Measurements from ENCODE around the gene DPP4.

The DPP4 gene

DNA sequence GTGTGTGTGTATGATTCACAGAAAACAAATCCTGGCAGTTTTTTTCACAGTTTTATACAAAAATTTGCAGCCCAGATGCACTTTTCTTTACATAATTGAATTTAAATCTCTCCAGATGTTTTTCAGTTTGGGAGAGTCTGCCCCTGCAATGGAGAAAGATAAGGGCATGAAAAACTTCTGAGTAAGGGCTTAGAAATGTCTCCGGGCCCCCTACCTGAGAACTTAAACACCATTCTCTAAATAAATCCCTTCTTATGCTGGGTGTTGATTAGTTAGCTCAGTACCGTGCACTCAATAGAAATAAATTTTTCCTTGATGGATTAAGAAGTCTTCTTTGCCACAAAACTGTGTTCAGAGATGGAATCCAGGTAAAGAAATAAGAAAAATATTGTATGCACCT lies 64.5 kb downstream of the DPP4 start:
- no peak for TF ChIP-seq POLR2A (IDR thresholded peaks at IDR 0.05; ENCODE audit: low read depth, low read length)
- DNase-seq (ENCODE audit: insufficient read length, low spot score) (no peak), FAIRE-seq (no peak)

DNA sequence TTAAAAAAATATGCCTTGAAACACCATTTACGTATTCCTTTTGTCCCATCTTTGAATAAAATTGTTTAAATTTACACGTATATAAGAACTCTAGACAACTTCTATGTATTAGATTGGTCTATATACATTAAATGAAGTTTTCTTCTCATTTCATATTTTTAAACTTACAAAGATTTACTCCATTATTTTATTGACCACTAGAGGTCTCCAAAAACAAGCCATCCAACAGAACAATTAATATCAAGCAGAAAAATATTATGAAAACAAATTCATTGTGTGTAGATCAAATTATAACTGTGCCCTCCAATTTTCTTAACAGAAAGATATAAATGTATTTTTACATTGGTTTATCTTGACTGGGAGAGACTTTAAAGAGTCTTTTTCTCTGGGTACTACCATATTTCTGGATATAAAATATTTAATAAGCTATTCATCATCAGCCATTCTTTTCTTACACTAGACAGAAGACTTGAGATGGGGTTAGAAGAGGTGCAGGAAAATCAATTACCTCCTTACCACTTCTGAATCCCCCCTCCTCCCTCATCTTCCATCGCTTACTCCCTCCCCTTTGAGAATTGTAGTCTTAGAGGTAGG lies 66.5 kb downstream of the DPP4 start:
- FAIRE-seq = no peak
- DNase-seq (ENCODE audit: insufficient read length, low spot score) = no peak
- TF ChIP-seq POLR2A (IDR thresholded peaks at IDR 0.05; ENCODE audit: low read depth, low read length) = no peak

DNA sequence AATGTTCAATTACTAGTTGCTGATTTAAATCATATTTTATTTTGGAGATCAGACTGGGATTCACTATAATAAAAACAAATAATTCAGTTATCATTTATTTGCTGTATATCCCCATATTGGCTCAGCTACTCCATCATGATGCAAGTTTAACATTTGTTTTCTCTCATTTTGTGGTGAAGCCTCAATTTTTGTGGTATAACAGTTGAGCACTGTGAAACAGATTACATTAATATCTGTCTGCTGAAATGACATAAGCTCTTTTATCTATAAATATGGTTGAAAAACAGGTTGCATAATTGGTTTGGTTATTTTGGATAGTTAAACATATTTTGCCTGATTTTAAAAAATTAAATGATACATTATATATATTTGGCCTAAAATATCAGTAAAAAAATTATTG lies 67.7 kb downstream of the DPP4 start:
- no peak for FAIRE-seq
- TF ChIP-seq POLR2A (IDR thresholded peaks at IDR 0.05; ENCODE audit: low read depth, low read length) = no peak
- DNase-seq (ENCODE audit: insufficient read length, low spot score) = no peak

DNA sequence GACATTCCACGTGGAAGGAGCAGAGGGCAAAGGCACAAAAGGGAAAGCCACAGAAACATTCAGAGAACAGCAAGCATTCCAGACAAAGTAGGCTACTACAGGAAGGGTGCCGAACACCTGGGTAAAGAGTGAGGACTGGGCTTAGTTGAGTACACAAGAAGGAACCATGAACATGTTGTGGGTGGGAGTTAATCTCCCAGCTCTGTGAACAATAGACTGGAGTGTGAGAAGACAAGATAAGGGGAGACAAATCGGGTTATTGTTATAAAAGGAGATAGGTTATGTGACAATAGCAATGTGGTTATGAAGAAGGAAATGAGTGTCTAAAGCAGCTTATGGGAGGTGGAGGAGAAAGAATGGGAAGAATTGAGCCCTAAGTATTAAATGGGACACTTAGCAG lies 70.0 kb downstream of the DPP4 start:
- FAIRE-seq = no peak
- DNase-seq (ENCODE audit: insufficient read length, low spot score) = no peak
- no peak for TF ChIP-seq POLR2A (IDR thresholded peaks at IDR 0.05; ENCODE audit: low read depth, low read length)

DNA sequence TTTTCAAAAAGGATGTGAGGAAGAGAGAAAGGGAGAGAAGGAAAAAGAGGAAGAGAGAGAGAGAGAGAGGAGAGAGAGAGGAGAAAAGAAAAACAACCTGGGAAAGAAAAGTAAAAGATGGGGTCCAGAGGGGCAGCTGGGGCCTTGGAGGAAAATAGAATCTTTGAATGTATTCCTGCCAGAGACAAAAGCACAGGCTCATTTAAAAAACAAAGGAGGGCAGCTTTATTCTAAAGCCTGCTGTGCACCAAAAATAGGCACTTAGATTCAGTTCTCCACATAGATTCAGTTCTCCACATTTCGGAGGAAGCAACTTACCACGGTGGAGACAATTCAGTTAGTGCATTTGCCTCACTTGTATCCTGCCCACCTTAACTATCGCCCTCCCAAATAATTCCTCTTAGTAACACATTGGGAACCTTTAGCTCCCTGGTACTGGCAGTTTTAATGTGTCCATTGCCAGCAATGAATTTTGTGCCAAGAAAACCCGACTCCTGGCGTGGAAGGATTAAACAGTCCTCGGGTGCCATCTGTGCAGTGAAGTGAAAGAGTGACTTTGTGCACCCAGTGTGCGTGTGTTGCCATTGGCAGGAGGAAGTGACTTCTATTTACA lies 71.3 kb downstream of the DPP4 start:
- no peak for TF ChIP-seq POLR2A (IDR thresholded peaks at IDR 0.05; ENCODE audit: low read depth, low read length)
- FAIRE-seq (no peak), DNase-seq (ENCODE audit: insufficient read length, low spot score) (no peak)

DNA sequence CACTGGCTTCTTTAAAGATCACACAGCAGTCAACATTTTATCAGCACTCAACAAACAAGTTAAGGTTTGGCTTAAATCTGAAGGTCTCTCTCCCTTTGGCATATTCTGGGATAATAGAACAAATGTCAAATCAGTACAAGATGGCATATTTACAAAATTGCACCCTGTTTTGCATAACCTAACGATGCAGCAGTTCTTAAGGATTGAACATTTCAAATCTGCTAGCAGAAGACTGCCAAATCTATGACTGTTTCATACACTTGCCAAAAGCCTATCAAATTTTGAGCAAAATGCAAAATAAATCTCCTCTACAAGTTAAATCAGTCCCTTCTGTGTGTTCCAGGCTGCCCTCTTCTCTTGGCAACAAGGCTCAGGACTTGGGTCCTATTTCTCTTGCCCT lies 73.6 kb downstream of the DPP4 start:
- FAIRE-seq (no peak), DNase-seq (ENCODE audit: insufficient read length, low spot score) (no peak)
- TF ChIP-seq POLR2A (IDR thresholded peaks at IDR 0.05; ENCODE audit: low read depth, low read length) = no peak

DNA sequence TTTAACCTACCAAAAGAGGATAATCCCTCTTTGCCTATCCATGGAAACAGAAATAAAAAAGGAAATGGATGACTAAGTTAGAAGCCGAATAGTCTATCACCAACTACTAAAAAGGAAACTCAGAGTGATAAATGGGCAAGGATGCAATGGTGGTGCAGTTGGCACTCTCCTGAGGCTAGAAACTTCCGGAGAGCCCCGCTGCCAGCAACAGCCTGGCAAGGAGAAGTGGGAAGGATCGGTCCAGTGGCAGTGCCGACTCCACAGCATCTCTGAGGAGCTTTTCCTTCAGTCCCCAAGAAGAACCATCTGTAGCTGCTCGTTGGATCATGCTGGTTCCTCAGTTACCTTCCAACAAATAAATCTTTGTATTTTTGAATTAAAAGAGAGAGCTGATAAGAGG lies 74.7 kb downstream of the DPP4 start:
- no peak for DNase-seq (ENCODE audit: insufficient read length, low spot score)
- no peak for FAIRE-seq
- no peak for TF ChIP-seq POLR2A (IDR thresholded peaks at IDR 0.05; ENCODE audit: low read depth, low read length)

DNA sequence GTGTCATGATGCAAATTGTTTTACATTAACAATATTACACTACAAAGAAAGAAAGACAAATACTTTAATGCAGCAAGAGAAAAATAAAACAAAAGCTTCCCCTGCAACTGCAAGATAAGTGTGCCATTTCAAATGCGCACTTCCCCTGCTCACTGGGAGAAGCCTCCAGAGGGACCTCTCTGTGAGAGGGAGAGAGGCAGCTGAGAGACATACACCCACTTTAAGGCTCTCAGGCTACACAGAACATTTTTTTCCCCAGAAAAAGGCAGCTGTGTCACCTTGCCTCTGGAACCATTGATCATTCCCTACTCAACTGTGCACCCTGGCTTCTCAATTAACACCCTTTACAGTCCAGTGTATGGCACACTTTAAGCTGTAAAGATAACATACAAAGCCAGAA lies 75.2 kb downstream of the DPP4 start:
- no peak for TF ChIP-seq POLR2A (IDR thresholded peaks at IDR 0.05; ENCODE audit: low read depth, low read length)
- FAIRE-seq = no peak
- DNase-seq (ENCODE audit: insufficient read length, low spot score) = no peak

DNA sequence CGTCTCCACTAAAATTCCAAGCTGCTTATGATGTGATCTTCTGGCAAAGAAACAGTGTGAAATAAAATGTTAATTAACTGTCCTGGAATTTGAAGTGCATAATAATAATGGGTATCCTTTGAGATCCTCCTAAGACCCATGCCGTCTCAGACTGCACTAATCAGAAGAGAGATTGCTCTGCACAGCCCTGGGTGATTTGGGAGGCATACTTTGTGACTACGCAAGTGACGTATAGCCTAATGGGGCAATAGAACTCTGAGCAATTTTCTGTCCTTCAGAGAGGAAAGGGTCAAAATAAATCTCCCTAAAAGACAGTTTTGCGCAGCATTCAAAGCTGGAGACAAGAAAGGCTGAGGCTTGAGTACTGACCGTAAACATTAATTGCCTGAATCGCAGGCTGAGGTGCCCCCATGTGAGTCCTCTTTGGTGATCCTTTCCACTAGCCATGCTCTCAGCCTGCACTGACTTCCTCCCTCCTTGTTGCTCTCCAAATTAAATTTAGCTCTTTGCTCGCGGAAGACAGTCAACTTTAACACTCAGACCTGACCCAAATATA lies 76.0 kb downstream of the DPP4 start:
- DNase-seq (ENCODE audit: insufficient read length, low spot score) = no peak
- FAIRE-seq = no peak
- no peak for TF ChIP-seq POLR2A (IDR thresholded peaks at IDR 0.05; ENCODE audit: low read depth, low read length)

DNA sequence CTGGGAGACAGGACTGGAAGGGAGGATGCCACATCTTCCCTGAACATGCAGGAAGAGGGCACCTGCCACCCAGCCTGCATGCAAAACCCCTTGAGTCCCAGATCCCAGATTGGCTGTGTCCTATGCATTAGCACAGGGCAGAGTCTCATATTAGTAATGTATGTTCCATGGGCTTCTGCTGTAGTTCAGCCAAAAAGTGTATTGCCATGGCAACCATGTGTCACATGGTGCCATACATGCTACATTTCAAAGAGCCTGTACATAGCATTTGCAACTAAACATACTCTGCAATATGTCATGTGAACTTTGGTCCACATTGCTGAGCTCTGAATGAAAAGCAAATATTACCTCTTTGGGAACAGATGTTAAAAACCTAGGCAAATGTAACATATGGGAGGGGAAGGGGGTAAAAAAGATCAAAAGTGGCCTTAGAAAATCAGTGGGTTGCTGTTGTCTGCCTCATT lies 78.4 kb downstream of the DPP4 start:
- FAIRE-seq (no peak), DNase-seq (ENCODE audit: insufficient read length, low spot score) (no peak)
- TF ChIP-seq POLR2A (IDR thresholded peaks at IDR 0.05; ENCODE audit: low read depth, low read length) = no peak

DNA sequence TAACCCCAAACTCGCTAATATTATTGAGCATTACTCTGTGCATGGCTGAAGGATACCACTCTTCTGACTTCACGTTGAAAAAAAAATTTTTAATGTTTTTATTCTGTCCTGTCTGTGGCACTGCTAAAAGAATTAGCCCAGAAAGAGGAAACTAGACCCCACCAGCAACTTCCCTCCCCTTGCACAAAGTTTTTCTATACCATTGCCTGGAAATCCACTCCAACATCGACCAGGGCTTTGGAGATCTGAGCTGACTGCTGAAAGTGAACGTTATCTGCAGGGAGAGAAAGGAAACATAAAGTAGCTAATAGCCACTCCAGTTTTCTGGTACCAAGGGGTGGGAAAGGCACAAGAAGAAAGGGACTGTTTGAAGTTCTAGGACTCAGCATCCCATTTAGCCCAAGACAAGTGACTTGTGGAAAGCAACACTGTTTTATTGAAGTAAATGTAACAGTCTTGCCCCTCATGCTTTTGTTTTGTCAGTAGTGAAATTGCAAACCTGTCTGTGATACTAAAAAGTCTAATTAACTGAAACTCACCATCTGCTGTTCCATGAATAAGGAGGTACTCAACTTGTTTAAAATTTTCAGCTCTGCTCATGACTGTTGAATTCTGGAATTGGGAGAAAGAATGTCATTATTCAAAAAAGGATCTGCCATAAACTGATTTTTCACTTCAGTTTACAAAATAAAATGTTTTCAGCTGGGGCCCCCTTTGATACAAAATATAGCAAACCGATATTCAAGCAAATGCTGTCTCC lies 79.1 kb downstream of the DPP4 start:
- FAIRE-seq (no peak), DNase-seq (ENCODE audit: insufficient read length, low spot score) (no peak)
- TF ChIP-seq POLR2A (IDR thresholded peaks at IDR 0.05; ENCODE audit: low read depth, low read length) = no peak

DNA sequence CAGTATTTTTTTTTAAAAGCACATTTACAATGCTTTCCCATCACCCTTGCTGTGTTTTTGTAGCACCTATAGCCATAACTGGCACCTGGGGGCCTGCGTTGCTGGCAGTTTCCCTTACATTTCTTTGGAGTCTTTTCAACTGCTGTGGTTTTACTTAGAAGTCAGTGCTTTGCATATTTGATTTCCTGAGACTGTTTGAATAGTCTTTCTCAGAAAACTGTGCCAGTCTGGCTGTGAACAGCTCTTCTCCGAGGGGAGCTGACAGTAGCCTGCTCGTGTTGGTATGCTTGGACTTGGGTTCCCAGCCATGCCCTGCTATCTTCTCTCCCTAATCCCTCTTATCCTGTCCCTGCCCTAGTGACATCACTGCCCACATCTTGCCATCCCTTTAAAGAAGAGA lies 81.5 kb downstream of the DPP4 start:
- TF ChIP-seq POLR2A (IDR thresholded peaks at IDR 0.05; ENCODE audit: low read depth, low read length) = no peak
- FAIRE-seq = peak; percentile 30
- no peak for DNase-seq (ENCODE audit: insufficient read length, low spot score)

DNA sequence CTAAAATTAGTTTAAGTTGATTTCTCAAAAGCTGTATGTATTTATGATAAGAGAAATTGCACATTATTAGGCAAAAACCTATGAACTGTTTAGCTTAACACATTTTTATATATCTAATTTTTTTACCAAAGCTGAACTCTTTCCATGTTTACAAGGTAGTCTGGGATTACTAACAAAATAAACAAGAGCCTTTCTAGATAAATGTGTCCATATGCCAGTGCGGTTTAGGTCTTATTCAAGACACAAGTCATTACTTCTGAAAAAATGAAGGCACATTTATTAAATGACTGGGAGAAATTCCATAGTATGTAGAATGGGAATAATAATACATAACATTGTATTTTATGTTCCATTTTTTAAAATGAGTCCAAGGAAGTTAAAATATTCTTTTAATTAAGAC lies 82.0 kb downstream of the DPP4 start:
- FAIRE-seq (no peak), DNase-seq (ENCODE audit: insufficient read length, low spot score) (no peak)
- TF ChIP-seq POLR2A (IDR thresholded peaks at IDR 0.05; ENCODE audit: low read depth, low read length) = no peak

DNA sequence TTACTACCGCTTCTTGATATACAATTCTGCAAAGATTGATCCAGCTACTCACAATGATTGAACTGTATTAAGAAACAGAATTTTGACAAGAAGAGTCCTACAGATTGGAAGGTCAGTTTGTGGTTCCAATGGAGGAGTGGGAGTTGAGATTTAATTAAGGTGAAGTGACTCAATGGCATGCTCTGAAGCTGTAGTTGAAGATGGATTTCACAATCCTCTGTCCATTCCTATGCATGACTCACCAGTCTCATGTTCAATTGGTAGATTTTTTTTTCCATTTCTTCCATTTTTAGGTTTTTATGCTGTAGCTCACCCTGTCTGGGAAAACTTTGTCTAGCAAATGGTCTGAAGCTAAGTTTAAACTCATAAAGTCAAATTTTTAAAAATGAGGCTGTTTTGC lies 83.3 kb downstream of the DPP4 start:
- TF ChIP-seq POLR2A (IDR thresholded peaks at IDR 0.05; ENCODE audit: low read depth, low read length) = no peak

More for the DNA sequence above, 83.3 kb downstream of the DPP4 start:
- FAIRE-seq (peak; percentile 90), DNase-seq (ENCODE audit: insufficient read length, low spot score) (peak; percentile 16)

All from H54 (cell line).